Stimulated activated naive B cell treated with anti-CD40 and anti-IgM and Interleukin-4, amounts not matched to agents 10 μg/mL and 1 μg/mL and 100 μg/mL, for 72 hours (primary cell): ENCODE data around the gene IDE.
"Not testable (repeated sequence)": the region's sequence is repeated elsewhere in the genome, so short reads cannot be mapped to it uniquely, and the experiment has no call there.

Experiments used
- ATAC-seq, 2 donors: fragments of 150-1000 bp; cut with Tn5 transposase; replicated peaks; 2 replicates each; pipeline ENCODE4 v1.10.0; 2021; ENCODE audit warnings: moderate library complexity in 1 of 2
- DNase-seq: peaks from one replicate; pipeline ENCODE4 v3.0.0; 2021
- H3K27ac Mint-ChIP-seq: one replicate; pipeline ENCODE4 v1.8.0; 2022; ENCODE audit warnings: mild to moderate bottlenecking, mixed read lengths
- H3K27me3 Mint-ChIP-seq, 2 donors: one replicate each; pipeline ENCODE4 v1.8.0; 2022; ENCODE audit warnings: mixed read lengths in 2 of 2
- H3K36me3 Mint-ChIP-seq, 2 donors: one replicate each; pipeline ENCODE4 v1.8.0; 2022; ENCODE audit warnings: mixed read lengths in 2 of 2, mild to moderate bottlenecking in 1 of 2
- H3K4me1 Mint-ChIP-seq, 2 donors: one replicate each; pipeline ENCODE4 v1.8.0; 2022; ENCODE audit warnings: mixed read lengths in 2 of 2, mild to moderate bottlenecking in 1 of 2
- H3K4me3 Mint-ChIP-seq, 2 donors: one replicate each; pipeline ENCODE4 v1.8.0; 2022; ENCODE audit warnings: mild to moderate bottlenecking in 2 of 2, mixed read lengths in 2 of 2, moderate library complexity in 1 of 2
- H3K9me3 Mint-ChIP-seq, 2 donors: one replicate each; pipeline ENCODE4 v1.8.0; 2022; ENCODE audit warnings: mixed read lengths in 2 of 2, mild to moderate bottlenecking in 1 of 2

Gene IDE

GRCh38 chr10:92492748-92493240, 81.1 kb downstream of the IDE start:
- ATAC-seq (no peak), DNase-seq (no peak)
- Mint-ChIP-seq H3K4me3 (no peak overlapping the region), H3K27ac (no peak overlapping the region), H3K9me3 (no peaks in the 10 kb centered on the region), H3K36me3 (peaks cover 28 to 50% of the 10 kb centered on the region in 2 donors), H3K27me3 (no peaks in the 10 kb centered on the region), H3K4me1 (no peaks in the 10 kb centered on the region)

DNA sequence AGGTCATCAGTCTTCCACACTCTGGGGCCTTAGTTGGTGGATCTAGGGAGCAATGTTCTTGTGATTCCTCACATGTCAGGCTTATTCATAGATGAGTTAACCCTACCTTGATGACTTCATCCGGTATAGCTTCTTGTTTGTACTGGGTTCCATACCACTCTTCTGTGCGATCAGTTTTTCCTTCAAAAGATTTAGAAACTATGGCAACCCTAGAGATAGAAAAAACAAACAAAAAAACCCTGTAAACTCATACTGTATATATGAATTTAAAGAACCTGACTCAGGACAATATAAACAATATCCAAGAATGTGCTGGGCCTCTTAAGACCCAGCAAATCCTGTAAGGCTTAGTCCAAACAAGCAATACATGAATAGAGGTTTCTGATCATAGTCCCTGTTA, 83.5 kb downstream of the IDE start:
- DNase-seq (no peak), ATAC-seq (no peak)
- Mint-ChIP-seq H3K4me3 (no peak overlapping the region), H3K27ac (no peak overlapping the region), H3K27me3 (no peaks in the 10 kb centered on the region), H3K4me1 (peaks cover 0 to 5% of the 10 kb centered on the region in 2 donors), H3K36me3 (peaks cover 34 to 63% of the 10 kb centered on the region in 2 donors), H3K9me3 (no peaks in the 10 kb centered on the region)

GRCh38 chr10:92486637-92487036, 87.3 kb downstream of the IDE start:
- Mint-ChIP-seq H3K27ac (no peak overlapping the region), H3K4me3 (no peak overlapping the region), H3K9me3 (no peaks in the 10 kb centered on the region), H3K4me1 (peaks cover 0 to 5% of the 10 kb centered on the region in 2 donors), H3K27me3 (no peaks in the 10 kb centered on the region), H3K36me3 (peaks cover 36 to 72% of the 10 kb centered on the region in 2 donors)
- DNase-seq (no peak), ATAC-seq (no peak)

DNA sequence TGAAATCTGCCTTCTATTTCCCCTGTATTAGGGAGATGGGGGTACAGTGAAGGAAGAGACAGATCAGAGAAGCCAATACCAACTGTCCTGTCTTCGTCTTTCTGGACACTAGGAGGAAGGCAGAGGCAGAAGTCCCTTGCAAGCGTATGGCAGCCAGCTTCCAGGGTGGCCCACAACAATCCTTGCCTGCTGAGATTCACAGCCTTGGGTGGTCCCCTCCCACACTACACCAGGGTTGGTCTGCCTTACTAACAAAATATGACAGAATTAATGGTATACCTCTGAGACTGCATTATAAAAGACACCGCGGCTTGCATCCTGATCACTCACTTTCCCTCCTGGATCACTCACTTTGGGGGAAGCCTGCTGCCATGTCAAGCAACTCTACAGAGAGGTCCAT, 90.4 kb downstream of the IDE start:
- no peak overlapping the region for H3K27ac Mint-ChIP-seq
- ATAC-seq (no peak), DNase-seq (no peak)
- H3K4me1 Mint-ChIP-seq = peaks cover 0 to 5% of the 10 kb centered on the region in 2 donors
- H3K9me3 Mint-ChIP-seq = no peaks in the 10 kb centered on the region
- H3K4me3 Mint-ChIP-seq = no peak overlapping the region
- H3K36me3 Mint-ChIP-seq = peaks cover 36 to 70% of the 10 kb centered on the region in 2 donors
- no peaks in the 10 kb centered on the region for H3K27me3 Mint-ChIP-seq

- Mint-ChIP-seq H3K4me3 (no peak overlapping the region), H3K4me1 (no peaks in the 10 kb centered on the region), H3K27me3 (no peaks in the 10 kb centered on the region), H3K36me3 (peaks cover 26 to 47% of the 10 kb centered on the region in 2 donors), H3K9me3 (no peaks in the 10 kb centered on the region), H3K27ac (no peak overlapping the region)
- DNase-seq (no peak), ATAC-seq (no peak)
These were observed 93.5 kb downstream of the IDE start for GRCh38 chr10:92480413-92480812.

- Mint-ChIP-seq H3K36me3 (peaks cover 24 to 40% of the 10 kb centered on the region in 2 donors), H3K9me3 (no peaks in the 10 kb centered on the region), H3K27ac (no peak overlapping the region), H3K4me3 (no peak overlapping the region), H3K27me3 (no peaks in the 10 kb centered on the region), H3K4me1 (no peaks in the 10 kb centered on the region)
- ATAC-seq (no peak), DNase-seq (no peak)
These were observed 94.3 kb downstream of the IDE start for GRCh38 chr10:92479547-92479946.

GRCh38 chr10:92478536-92478935, 95.4 kb downstream of the IDE start:
- H3K36me3 Mint-ChIP-seq = peaks cover 23 to 32% of the 10 kb centered on the region in 2 donors
- no peak overlapping the region for H3K4me3 Mint-ChIP-seq
- H3K27me3 Mint-ChIP-seq = no peaks in the 10 kb centered on the region
- DNase-seq = no peak
- ATAC-seq = no peak
- no peaks in the 10 kb centered on the region for H3K9me3 Mint-ChIP-seq
- H3K4me1 Mint-ChIP-seq = no peaks in the 10 kb centered on the region
- H3K27ac Mint-ChIP-seq = no peak overlapping the region

DNA sequence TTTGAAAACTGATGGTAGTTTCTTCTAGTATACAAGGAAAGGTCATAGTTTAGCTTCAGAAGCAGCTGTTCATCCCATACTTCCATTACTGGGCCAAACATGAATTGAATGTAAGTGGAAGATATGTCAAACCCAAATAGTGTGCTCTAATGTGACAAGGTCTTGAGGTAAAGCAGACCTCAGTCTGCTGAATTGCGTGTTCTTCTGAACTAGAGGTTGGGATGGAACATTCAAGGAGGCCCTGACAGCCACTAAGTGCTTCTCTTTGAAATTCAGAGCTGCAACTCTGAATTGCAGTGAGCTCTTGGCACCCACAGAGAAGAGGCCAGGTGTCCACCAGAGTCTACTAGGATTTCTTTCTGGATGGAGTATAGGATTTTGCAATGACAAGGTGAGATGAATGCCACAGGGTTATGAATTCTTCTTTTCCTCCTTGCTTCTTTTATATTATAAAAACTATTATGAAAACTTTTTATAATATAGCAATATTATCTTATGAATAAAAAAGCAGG, 98.5 kb downstream of the IDE start:
- no peaks in the 10 kb centered on the region for H3K9me3 Mint-ChIP-seq
- ATAC-seq (no peak), DNase-seq (no peak)
- H3K4me1 Mint-ChIP-seq = no peaks in the 10 kb centered on the region
- no peak overlapping the region for H3K4me3 Mint-ChIP-seq
- H3K36me3 Mint-ChIP-seq = peaks cover 11 to 20% of the 10 kb centered on the region in 2 donors
- H3K27me3 Mint-ChIP-seq = no peaks in the 10 kb centered on the region
- no peak overlapping the region for H3K27ac Mint-ChIP-seq

- no peak for DNase-seq
- no peak overlapping the region for H3K4me3 Mint-ChIP-seq
- no peak overlapping the region for H3K27ac Mint-ChIP-seq
- ATAC-seq = no peak
- H3K4me1 Mint-ChIP-seq = no peaks in the 10 kb centered on the region
- no peaks in the 10 kb centered on the region for H3K27me3 Mint-ChIP-seq
- H3K9me3 Mint-ChIP-seq = no peaks in the 10 kb centered on the region
- H3K36me3 Mint-ChIP-seq = peaks cover 18 to 43% of the 10 kb centered on the region in 2 donors
These were observed 103.9 kb downstream of the IDE start for GRCh38 chr10:92470026-92470425.

DNA sequence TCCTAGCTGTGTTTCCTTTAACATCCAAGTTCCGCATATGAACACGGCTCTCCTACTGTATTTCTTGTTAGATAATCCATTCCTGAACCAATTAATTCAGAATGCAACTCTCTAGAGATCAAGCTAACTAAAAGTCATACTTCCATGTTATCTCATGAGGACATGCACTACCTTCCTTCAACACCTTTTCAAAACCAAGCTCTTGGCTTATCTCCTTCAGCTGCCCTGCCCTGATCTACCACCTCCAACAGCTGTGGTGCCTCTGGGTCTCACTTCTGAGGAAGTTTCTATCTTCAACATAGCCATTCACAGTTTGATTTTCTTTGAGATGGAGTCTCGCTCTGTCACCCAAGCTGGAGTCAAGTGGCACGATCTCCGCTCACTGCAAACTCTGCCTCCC, 109.5 kb downstream of the IDE start:
- peaks cover 22 to 49% of the 10 kb centered on the region in 2 donors for H3K36me3 Mint-ChIP-seq
- H3K27ac Mint-ChIP-seq = no peak overlapping the region
- H3K27me3 Mint-ChIP-seq = no peaks in the 10 kb centered on the region
- no peaks in the 10 kb centered on the region for H3K9me3 Mint-ChIP-seq
- H3K4me3 Mint-ChIP-seq = no peak overlapping the region
- H3K4me1 Mint-ChIP-seq = no peaks in the 10 kb centered on the region
- ATAC-seq (no peak), DNase-seq (no peak)

GRCh38 chr10:92463582-92463981, 110.3 kb downstream of the IDE start:
- no peak for ATAC-seq
- Mint-ChIP-seq H3K4me1 (no peaks in the 10 kb centered on the region), H3K27ac (no peak overlapping the region), H3K9me3 (no peaks in the 10 kb centered on the region), H3K4me3 (no peak overlapping the region), H3K27me3 (no peaks in the 10 kb centered on the region), H3K36me3 (peaks cover 19 to 46% of the 10 kb centered on the region in 2 donors)
- no peak for DNase-seq

DNA sequence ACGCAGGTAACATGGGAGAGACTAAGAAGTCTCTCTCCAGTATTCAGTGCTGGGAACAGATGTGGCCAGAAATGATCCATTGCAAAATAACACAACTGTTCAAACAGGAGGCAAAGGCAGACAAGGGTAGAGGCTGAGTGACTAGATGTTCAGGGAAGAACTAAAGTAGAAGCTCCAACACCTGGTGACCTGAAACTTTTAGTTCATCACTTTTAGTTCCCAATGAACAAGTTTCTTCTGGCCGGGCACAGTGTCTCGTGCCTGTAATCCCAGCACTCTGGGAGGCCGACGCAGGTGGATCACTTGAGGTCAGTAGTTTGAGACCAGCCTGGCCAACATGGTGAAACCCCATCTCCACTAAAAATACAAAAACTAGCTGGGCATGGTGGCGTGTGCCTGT, 118.9 kb downstream of the IDE start:
- not testable (repeated sequence) for H3K4me3 Mint-ChIP-seq, H3K27ac Mint-ChIP-seq
- H3K36me3 Mint-ChIP-seq = peaks cover 18 to 33% of the 10 kb centered on the region in 2 donors

GRCh38 chr10:92452313-92452712, 121.6 kb downstream of the IDE start:
- Mint-ChIP-seq H3K36me3 (peaks cover 15 to 40% of the 10 kb centered on the region in 2 donors), H3K4me1 (no peaks in the 10 kb centered on the region), H3K4me3 (no peak overlapping the region), H3K27ac (no peak overlapping the region), H3K9me3 (no peaks in the 10 kb centered on the region), H3K27me3 (no peaks in the 10 kb centered on the region)
- ATAC-seq = no peak
- DNase-seq = no peak

More for the DNA sequence above, 118.9 kb downstream of the IDE start:
- not testable (repeated sequence) for H3K27me3 Mint-ChIP-seq, H3K9me3 Mint-ChIP-seq, ATAC-seq, H3K4me1 Mint-ChIP-seq, DNase-seq

DNA sequence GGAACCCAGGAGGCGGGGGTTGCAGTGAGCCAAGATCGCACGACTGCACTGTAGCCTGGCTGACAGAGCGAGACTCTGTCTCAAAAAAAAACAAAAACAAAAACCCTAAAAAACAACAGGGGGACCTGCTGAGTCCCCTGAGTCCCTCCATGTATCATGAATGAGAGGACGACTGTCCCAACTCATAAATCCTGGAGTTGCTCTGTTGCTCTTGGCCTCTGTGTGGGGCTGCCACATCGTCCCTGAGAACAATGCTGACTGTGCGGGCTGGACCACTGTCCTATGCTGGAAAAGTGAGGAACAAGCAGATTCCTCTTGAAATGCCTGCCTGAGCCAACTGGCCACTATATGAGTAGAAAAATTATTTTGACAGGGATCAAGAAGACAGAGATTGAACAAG, 122.5 kb downstream of the IDE start:
- no peak for ATAC-seq
- DNase-seq = no peak
- no peak overlapping the region for H3K4me3 Mint-ChIP-seq
- no peak overlapping the region for H3K27ac Mint-ChIP-seq
- H3K36me3 Mint-ChIP-seq = peaks cover 15 to 40% of the 10 kb centered on the region in 2 donors
- no peaks in the 10 kb centered on the region for H3K9me3 Mint-ChIP-seq
- H3K4me1 Mint-ChIP-seq = no peaks in the 10 kb centered on the region
- no peaks in the 10 kb centered on the region for H3K27me3 Mint-ChIP-seq

DNA sequence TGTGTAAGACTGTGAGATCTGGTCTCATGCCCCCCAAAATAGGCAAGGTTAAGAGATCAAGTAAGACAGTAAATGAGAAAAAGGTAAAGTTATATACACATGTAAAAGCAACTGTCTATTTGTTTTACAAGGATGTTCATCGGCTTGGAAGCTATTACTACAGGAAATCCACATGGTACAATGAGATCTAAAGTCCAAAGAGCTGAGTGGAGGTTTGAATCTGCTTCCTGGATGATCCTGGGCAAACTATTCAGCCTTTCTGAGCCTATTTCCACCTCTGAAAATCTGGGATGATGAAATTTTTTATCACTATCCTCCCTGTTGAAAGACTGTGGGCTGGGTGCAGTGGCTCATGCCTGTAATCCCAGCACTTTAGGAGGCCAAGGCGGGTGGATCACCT, 123.0 kb downstream of the IDE start:
- no peak overlapping the region for H3K4me3 Mint-ChIP-seq
- ATAC-seq = no peak
- no peaks in the 10 kb centered on the region for H3K27me3 Mint-ChIP-seq
- no peak overlapping the region for H3K27ac Mint-ChIP-seq
- H3K9me3 Mint-ChIP-seq = no peaks in the 10 kb centered on the region
- no peaks in the 10 kb centered on the region for H3K4me1 Mint-ChIP-seq
- DNase-seq = no peak
- H3K36me3 Mint-ChIP-seq = peaks cover 15 to 36% of the 10 kb centered on the region in 2 donors

- ATAC-seq (no peak), DNase-seq (no peak)
- H3K27ac Mint-ChIP-seq = no peak overlapping the region
- H3K9me3 Mint-ChIP-seq = no peaks in the 10 kb centered on the region
- no peak overlapping the region for H3K4me3 Mint-ChIP-seq
- no peaks in the 10 kb centered on the region for H3K4me1 Mint-ChIP-seq
- no peaks in the 10 kb centered on the region for H3K27me3 Mint-ChIP-seq
- H3K36me3 Mint-ChIP-seq = no peaks in the 10 kb centered on the region
These were observed 133.3 kb downstream of the IDE start for GRCh38 chr10:92440578-92440977.
